DOHH2 (cell line): Measurements from ENCODE around the gene HMGCS2.

ENCODE experiments used
- H3F3A ChIP-seq: fragments of 200-600 bp; sonication (generic), shearing (Covaris generic); 2 replicates; pipeline ENCODE4 v1.6.0; 2016; ENCODE audit warnings: antibody characterized with exemption, mild to moderate bottlenecking; ENCODE audit not compliant: control insufficient read depth, insufficient read depth
- H3K27ac ChIP-seq: fragments of 200-600 bp; sonication (generic); 2 replicates; pipeline ENCODE4 v1.5.1; 2014; ENCODE audit warnings: low read depth, mild to moderate bottlenecking, low read length, moderate library complexity
- H3K27me3 ChIP-seq: fragments of 200-600 bp; sonication (generic); 2 replicates; pipeline ENCODE4 v1.6.1; 2014; ENCODE audit warnings: mild to moderate bottlenecking, low read length, mixed read lengths; ENCODE audit not compliant: control insufficient read depth
- H3K36me3 ChIP-seq: fragments of 200-600 bp; sonication (generic); 2 replicates; pipeline ENCODE4 v1.6.1; 2014; ENCODE audit warnings: mild to moderate bottlenecking, low read length, moderate library complexity, mixed read lengths; ENCODE audit not compliant: control insufficient read depth
- H3K4me1 ChIP-seq: fragments of 200-600 bp; sonication (generic); 2 replicates; pipeline ENCODE4 v1.6.1; 2014; ENCODE audit warnings: mild to moderate bottlenecking, low read length, mixed read lengths; ENCODE audit not compliant: control insufficient read depth
- H3K4me2 ChIP-seq: fragments of 200-600 bp; sonication (generic); 2 replicates; pipeline ENCODE4 v1.6.0; 2014; ENCODE audit warnings: mild to moderate bottlenecking, low read length, moderate library complexity
- H3K4me3 ChIP-seq: fragments of 200-600 bp; sonication (generic); 2 replicates; pipeline ENCODE4 v1.5.1; 2014; ENCODE audit warnings: mild to moderate bottlenecking, low read length, mixed read lengths
- H3K79me2 ChIP-seq: fragments of 200-600 bp; sonication (generic); 2 replicates; pipeline ENCODE4 v1.6.1; 2014; ENCODE audit warnings: mild to moderate bottlenecking, low read length, mixed read lengths; ENCODE audit not compliant: control insufficient read depth
- H3K9me2 ChIP-seq: fragments of 200-600 bp; sonication (generic); replicated peaks from 2 replicates; pipeline ENCODE4 v1.6.1; 2014; ENCODE audit warnings: mild to moderate bottlenecking, low read length, mixed read lengths; ENCODE audit not compliant: control insufficient read depth
- H3K9me3 ChIP-seq: fragments of 200-600 bp; sonication (generic); 2 replicates; pipeline ENCODE4 v1.6.1; 2014; ENCODE audit warnings: antibody characterized with exemption, low read length, mixed read lengths; ENCODE audit not compliant: control insufficient read depth, insufficient read depth
- H4K20me1 ChIP-seq: fragments of 200-600 bp; sonication (generic); 2 replicates; pipeline ENCODE4 v1.6.0; 2014; ENCODE audit warnings: low read depth, mild to moderate bottlenecking, antibody characterized with exemption, low read length, moderate library complexity; ENCODE audit not compliant: control insufficient read depth, insufficient read depth
- CTCF ChIP-seq: fragments of 200-600 bp; sonication (generic); IDR thresholded peaks from one replicate; pipeline ENCODE4 v1.5.1; 2014; ENCODE audit warnings: antibody characterized with exemption, mild to moderate bottlenecking, low read depth, low read length; ENCODE audit not compliant: poor library complexity, severe bottlenecking
- EZH2phosphoT487 ChIP-seq: fragments of 200-600 bp; sonication (generic); IDR thresholded peaks from 2 replicates; pipeline ENCODE4 v1.6.1; 2017; ENCODE audit warnings: borderline replicate concordance, mild to moderate bottlenecking, antibody characterized with exemption, low read length, moderate library complexity, mixed read lengths

The HMGCS2 gene

GRCh38 chr1:119768778-119769177 lies at the start of gene HMGCS2:
Gene HMGCS2 (minus strand): TSS chr1:119768905. CDS start chr1:119768844, 61 bp downstream.
- Histone ChIP-seq H3K4me3 (no peak within 1 kb of the TSS), H3K27ac (no peak within 1 kb of the TSS), H3K4me2 (no peak within 1 kb of the TSS), H3K9me2 (no peaks in the 10 kb centered on the region), H3K27me3 (peaks cover 25% of the 10 kb centered on the region), H3K9me3 (0 out of 2 replicates have a peak, but pooled peaks cover 3% of the 10 kb centered on the region), H3K79me2 (no peaks in the 10 kb centered on the region), H3K4me1 (no peaks in the 10 kb centered on the region), H4K20me1 (no peaks in the 10 kb centered on the region), H3K36me3 (no peaks in the 10 kb centered on the region), H3F3A (no peaks in the 10 kb centered on the region)
- no peak for TF ChIP-seq EZH2phosphoT487
- TF ChIP-seq CTCF, result no peak

- no peak overlapping the region for H3K4me2 ChIP-seq
- no peaks in the 10 kb centered on the region for H4K20me1 ChIP-seq
- H3K4me3 ChIP-seq, result no peak overlapping the region
- peaks cover 10% of the 10 kb centered on the region for H3K27me3 ChIP-seq
- no peaks in the 10 kb centered on the region for H3K4me1 ChIP-seq
- H3K9me2 ChIP-seq, result no peaks in the 10 kb centered on the region
- H3K79me2 ChIP-seq, result no peaks in the 10 kb centered on the region
- H3K36me3 ChIP-seq, result no peaks in the 10 kb centered on the region
- no peaks in the 10 kb centered on the region for H3K9me3 ChIP-seq
- TF ChIP-seq EZH2phosphoT487 (no peak), CTCF (no peak)
- no peak overlapping the region for H3K27ac ChIP-seq
- H3F3A ChIP-seq, result no peaks in the 10 kb centered on the region
These were observed 49.5 kb upstream of the HMGCS2 start for GRCh38 chr1:119818181-119818580.

GRCh38 chr1:119816407-119816806 lies 47.7 kb upstream of the HMGCS2 start:
- H3K4me3 ChIP-seq, result no peak overlapping the region
- no peaks in the 10 kb centered on the region for H4K20me1 ChIP-seq
- TF ChIP-seq CTCF (no peak), EZH2phosphoT487 (no peak)
- peaks cover 10% of the 10 kb centered on the region for H3K27me3 ChIP-seq
- no peak overlapping the region for H3K4me2 ChIP-seq
- no peaks in the 10 kb centered on the region for H3K9me2 ChIP-seq
- no peaks in the 10 kb centered on the region for H3F3A ChIP-seq
- H3K4me1 ChIP-seq, result no peaks in the 10 kb centered on the region
- H3K36me3 ChIP-seq, result no peaks in the 10 kb centered on the region
- H3K9me3 ChIP-seq, result no peaks in the 10 kb centered on the region
- H3K79me2 ChIP-seq, result no peaks in the 10 kb centered on the region
- no peak overlapping the region for H3K27ac ChIP-seq
